HL-60 (cell line): Measurements from ENCODE around the gene MAPT.

Experiments used
- CTCF ChIP-seq: IDR thresholded peaks from one replicate; pipeline ENCODE4 v1.5.1; 2011; ENCODE audit warnings: low read length, control low read depth, inconsistent platforms; ENCODE audit not compliant: insufficient read depth
- POLR2AphosphoS5 ChIP-seq: IDR thresholded peaks from 2 replicates; pipeline ENCODE4 v1.6.1; 2012; ENCODE audit warnings: low read depth
- SPI1 ChIP-seq: IDR thresholded peaks from 2 replicates; pipeline ENCODE4 v1.6.1; 2012; ENCODE audit warnings: low read depth, mild to moderate bottlenecking, borderline replicate concordance

GRCh38 chr17:46042246-46042645 lies 147.9 kb downstream of the MAPT start:
- TF ChIP-seq CTCF (no peak), SPI1 (no peak), POLR2AphosphoS5 (no peak)
